Activated T-cell treated with anti-CD3 and anti-CD28 coated beads, Interleukin-2, amount 50 U/mL, for 4 hours (primary cell): ENCODE results near the gene AFG1L. TPM values are rescaled to one million over a fixed set of nuclear protein-coding genes. Genes with fewer than 3 reads are reported as not detected.
"Not testable (repeated sequence)": the region's sequence is repeated elsewhere in the genome, so short reads cannot be mapped to it uniquely, and the experiment has no call there.

Experiments
- ATAC-seq, 2 donors: fragments of 200-7000 bp; cut with Tn5 transposase; one replicate each; pipeline ENCODE4 v1.10.0; 2021
- DNase-seq: peaks from one replicate; pipeline ENCODE4 v3.0.0-alpha.2; 2020
- H3K27me3 Mint-ChIP-seq: one replicate; pipeline ENCODE4 v1.8.0; 2021; ENCODE audit warnings: low read depth, mixed read lengths
- H3K36me3 Mint-ChIP-seq: one replicate; pipeline ENCODE4 v1.8.0; 2022; ENCODE audit warnings: mixed read lengths; ENCODE audit not compliant: insufficient read depth
- H3K4me1 Mint-ChIP-seq: one replicate; pipeline ENCODE4 v1.8.0; 2021; ENCODE audit warnings: low read depth, mixed read lengths
- H3K4me3 Mint-ChIP-seq: one replicate; pipeline ENCODE4 v1.8.0; 2021; ENCODE audit warnings: mild to moderate bottlenecking, moderate library complexity, mixed read lengths
- H3K9me3 Mint-ChIP-seq: one replicate; pipeline ENCODE4 v1.8.0; 2021; ENCODE audit warnings: mixed read lengths
- total RNA-seq, 3 donors: library from RNA; stranded (reverse); gene quantifications; one replicate each; pipeline ENCODE4 v1.2.1, GENCODE V29; 2021

Gene AFG1L
- total RNA-seq, 3 donors from 2014 or later: 2.0 to 4.8 (median 4.0) TPM

DNA sequence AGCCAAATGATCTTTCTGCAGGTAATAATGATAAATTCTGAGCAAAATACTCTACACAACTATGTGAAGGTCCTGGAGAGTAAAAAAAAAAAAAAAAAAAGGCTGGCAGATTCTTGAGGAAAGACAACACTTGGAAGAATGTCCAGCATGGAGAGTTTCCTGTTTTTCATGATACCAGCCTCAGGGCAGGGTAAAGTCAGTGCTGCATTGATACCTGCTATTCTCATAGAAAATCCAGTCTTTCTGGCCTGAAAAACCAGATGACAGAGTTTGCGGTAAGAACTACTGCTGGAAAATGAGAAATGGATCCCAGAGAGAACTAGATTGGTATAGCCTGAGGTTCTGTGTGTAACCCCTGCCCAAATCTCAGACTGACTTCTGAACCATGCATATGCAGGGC, 89.1 kb downstream of the AFG1L start:
- Mint-ChIP-seq H3K4me1 (no peaks in the 10 kb centered on the region), H3K9me3 (no peaks in the 10 kb centered on the region), H3K4me3 (no peak overlapping the region), H3K36me3 (peaks cover 7% of the 10 kb centered on the region), H3K27me3 (no peaks in the 10 kb centered on the region)
- no peak for DNase-seq
- ATAC-seq: no peak

DNA sequence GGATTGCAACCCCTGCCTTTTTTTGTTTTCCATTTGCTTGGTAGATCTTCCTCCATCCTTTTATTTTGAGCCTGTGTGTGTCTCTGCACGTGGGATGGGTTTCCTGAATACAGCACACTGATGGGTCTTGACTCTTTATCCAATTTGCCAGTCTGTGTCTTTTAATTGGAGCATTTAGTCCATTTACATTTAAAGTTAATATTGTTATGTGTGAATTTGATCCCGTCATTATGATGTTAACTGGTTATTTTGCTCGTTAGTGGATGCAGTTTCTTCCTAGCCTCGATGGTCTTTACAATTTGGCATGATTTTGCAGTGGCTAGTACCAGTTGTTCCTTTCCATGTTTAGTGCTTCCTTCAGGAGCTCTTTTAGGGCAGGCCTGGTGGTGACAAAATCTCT, 94.3 kb downstream of the AFG1L start:
- not testable (repeated sequence) for H3K27me3 Mint-ChIP-seq, H3K9me3 Mint-ChIP-seq, H3K4me3 Mint-ChIP-seq, DNase-seq, H3K4me1 Mint-ChIP-seq, ATAC-seq
- peaks cover 11% of the 10 kb centered on the region for H3K36me3 Mint-ChIP-seq

DNA sequence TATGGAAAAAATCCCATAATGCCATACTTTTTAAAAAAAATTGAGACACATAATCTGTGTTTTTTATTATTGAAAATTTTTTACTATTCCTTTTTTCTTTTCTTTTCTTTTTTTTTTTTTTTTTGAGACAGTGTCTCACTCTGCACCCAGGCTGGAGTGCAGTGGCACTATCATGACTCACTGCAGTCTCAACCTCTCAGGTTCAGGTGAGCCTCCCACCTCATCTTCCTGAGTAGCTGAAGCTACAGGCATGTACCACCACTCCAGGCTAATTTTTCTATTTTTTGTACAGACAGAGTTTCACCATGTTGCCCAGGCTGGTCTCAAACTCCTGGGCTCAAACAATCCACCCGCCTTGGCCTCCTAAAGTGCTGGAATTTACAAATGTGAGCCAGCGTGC, 100.4 kb downstream of the AFG1L start:
- Mint-ChIP-seq H3K9me3 (no peaks in the 10 kb centered on the region), H3K4me1 (no peaks in the 10 kb centered on the region)

DNA sequence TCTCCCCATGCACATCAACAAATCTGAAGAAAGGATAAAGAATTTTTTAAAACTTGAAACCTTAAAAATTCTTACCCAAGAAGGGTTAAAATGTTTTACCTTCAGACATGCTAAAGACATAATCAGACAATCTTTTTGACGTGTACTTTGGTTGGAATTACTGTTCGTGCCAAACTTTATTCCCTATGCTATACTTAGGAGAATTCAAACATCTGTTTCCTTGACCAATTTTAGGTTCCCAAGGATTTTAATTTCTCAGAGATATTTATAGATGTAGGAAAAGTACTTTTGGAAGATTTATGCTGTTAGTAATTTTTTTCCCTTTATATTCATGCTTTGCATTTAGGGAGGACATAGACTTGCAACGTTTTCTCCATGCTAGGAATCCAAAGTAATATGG, 108.4 kb downstream of the AFG1L start:
- H3K27me3 Mint-ChIP-seq: no peaks in the 10 kb centered on the region
- DNase-seq (no peak), ATAC-seq (no peak)
- no peak overlapping the region for H3K4me3 Mint-ChIP-seq
- no peaks in the 10 kb centered on the region for H3K4me1 Mint-ChIP-seq
- H3K36me3 Mint-ChIP-seq: peaks cover 16% of the 10 kb centered on the region
- H3K9me3 Mint-ChIP-seq: peaks cover 3% of the 10 kb centered on the region

More for the DNA sequence above, 100.4 kb downstream of the AFG1L start:
- no peak for ATAC-seq
- no peaks in the 10 kb centered on the region for H3K27me3 Mint-ChIP-seq
- no peak for DNase-seq
- H3K36me3 Mint-ChIP-seq: peaks cover 5% of the 10 kb centered on the region
- H3K4me3 Mint-ChIP-seq: no peak overlapping the region

DNA sequence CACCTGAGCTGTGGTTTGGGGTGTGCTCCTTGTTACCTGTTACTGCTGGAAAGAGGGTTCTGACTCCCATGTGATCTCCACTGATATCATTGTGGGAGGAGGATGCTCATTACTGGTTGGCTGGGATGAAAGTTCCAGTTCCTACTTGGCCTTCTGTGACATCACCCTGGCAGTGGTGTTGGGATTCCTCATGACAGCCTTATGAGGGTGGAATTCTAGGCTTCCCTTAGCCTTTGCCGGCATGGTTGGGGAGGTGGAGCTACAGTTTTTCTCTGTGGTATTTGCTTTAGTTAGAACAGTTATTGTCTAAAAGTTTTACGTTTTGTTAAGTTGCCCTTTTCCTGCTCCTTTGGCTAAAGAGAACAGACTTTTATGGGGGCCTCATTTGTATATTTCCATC, 112.1 kb downstream of the AFG1L start:
- no peak for ATAC-seq

DNA sequence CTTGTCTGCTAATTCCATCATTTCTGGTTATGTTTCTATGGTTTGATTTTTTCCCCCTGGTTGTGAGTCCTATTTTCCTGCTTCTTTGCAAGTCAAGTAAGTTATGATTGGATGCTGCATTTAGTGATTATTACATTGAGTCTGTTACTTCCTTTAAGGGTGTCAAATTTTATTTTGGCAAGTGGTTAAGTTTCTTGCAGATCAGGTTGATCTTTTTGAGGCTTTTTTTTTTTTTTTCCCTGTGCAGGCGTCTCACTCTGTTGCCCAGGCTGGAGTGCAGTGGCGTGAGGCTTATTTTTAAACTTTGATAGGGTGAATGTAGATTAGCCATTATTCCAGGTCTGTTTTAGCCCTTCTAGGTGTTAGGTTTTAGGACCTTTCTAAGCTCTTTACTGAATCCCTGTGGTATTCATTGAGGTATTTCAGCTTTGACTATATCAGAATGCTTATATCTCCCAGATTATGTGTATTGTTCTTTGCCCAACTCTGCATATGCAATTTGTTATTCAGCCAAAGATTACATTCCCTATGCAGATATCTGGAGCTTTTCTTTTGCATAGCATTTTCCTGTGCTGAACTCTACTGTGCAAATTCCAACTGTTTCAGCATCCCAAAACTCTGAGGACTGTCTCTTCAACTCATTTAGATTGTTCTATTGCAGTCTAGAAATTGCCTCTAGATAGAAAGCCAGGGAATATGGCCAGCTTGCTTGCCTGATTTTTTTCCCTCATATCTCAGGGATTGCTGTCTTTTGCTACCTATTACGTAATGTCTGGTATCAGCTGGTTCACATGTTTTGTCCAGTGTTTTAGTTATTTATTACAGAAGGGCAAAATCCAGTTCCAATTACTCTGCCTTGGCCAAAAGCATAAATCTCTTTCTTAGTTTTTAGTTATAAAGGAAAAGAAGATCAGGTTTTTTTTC, 113.3 kb downstream of the AFG1L start:
- DNase-seq: no peak
- H3K27me3 Mint-ChIP-seq: no peaks in the 10 kb centered on the region
- no peaks in the 10 kb centered on the region for H3K4me1 Mint-ChIP-seq
- no peak overlapping the region for H3K4me3 Mint-ChIP-seq
- no peak for ATAC-seq
- H3K9me3 Mint-ChIP-seq: peaks cover 10% of the 10 kb centered on the region
- peaks cover 29% of the 10 kb centered on the region for H3K36me3 Mint-ChIP-seq

More for the DNA sequence above, 112.1 kb downstream of the AFG1L start:
- H3K27me3 Mint-ChIP-seq: no peaks in the 10 kb centered on the region
- no peak overlapping the region for H3K4me3 Mint-ChIP-seq
- H3K9me3 Mint-ChIP-seq: peaks cover 5% of the 10 kb centered on the region
- H3K36me3 Mint-ChIP-seq: peaks cover 26% of the 10 kb centered on the region
- H3K4me1 Mint-ChIP-seq: no peaks in the 10 kb centered on the region
- DNase-seq: no peak

DNA sequence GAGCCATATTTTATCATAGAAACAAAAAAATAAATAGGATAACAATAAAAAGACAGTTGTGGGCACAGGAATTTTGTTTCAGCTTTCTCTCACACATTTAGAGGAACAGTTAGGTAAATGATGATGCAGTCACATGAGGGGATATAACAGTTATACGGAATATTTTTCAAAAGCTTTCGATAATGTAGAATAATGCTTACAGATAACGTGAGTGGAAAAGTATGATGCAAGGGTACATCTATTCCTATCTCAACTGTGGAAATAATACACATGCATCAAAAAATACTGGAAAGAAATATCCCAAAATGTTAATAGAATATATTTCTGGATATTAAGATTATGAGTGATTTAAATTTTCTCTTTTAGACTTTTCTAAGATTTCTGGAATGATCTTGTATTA, 114.0 kb downstream of the AFG1L start:
- Mint-ChIP-seq H3K27me3 (no peaks in the 10 kb centered on the region), H3K9me3 (peaks cover 10% of the 10 kb centered on the region), H3K4me1 (no peaks in the 10 kb centered on the region), H3K4me3 (no peak overlapping the region), H3K36me3 (peaks cover 24% of the 10 kb centered on the region)
- DNase-seq (no peak), ATAC-seq (no peak)

DNA sequence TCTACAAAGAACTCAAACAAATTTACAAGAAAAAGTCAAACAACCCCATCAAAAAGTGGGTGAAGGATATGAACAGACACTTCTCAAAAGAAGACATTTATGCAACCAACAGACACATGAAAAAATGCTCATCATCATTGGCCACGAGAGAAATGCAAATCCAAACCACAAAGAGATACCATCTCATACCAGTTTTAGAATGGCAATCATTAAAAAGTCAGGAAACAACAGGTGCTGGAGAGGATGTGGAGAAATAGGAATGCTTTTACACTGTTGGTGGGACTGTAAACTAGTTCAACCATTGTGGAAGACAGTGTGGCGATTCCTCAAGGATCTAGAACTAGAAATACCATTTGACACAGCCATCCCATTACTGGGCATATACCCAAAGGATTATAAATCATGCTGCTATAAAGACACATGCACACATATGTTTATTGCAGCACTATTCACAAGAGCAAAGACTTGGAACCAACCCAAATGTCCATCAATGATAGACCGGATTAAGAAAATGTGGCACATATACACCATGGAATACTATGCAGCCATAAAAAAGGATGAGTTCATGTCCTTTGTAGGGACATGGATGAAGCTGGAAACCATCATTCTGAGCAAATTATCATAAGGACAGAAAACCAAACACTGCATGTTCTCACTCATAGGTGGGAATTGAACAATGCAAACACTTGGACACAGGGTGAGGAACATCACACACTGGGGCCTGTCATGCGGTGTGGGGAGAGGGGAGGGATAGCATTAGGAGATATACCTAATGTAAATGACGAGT, 121.4 kb downstream of the AFG1L start:
- not testable (repeated sequence) for DNase-seq

DNA sequence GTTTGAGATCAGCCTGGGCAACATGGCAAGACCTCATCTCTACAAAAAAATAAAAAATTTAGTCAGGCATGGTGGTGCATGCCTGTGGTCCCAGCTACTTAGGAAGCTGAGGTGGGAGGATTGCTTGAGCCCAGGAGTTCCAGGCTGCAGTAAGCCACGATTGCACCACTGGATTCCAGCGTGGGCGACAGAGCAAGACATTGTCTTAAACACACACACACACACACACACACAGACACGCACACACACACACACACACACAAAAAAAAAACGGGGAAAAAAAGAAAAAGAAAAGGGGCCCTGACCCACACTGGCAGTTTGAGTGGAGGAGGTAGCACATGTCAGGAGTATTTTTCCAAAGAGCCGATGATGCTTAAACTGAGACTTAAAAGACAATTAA, 122.2 kb downstream of the AFG1L start:
- peaks cover 3% of the 10 kb centered on the region for H3K9me3 Mint-ChIP-seq
- H3K4me1 Mint-ChIP-seq: no peaks in the 10 kb centered on the region
- no peak overlapping the region for H3K4me3 Mint-ChIP-seq

More for the DNA sequence above, 121.4 kb downstream of the AFG1L start:
- not testable (repeated sequence) for H3K4me1 Mint-ChIP-seq, H3K9me3 Mint-ChIP-seq, ATAC-seq, H3K4me3 Mint-ChIP-seq, H3K27me3 Mint-ChIP-seq, H3K36me3 Mint-ChIP-seq

DNA sequence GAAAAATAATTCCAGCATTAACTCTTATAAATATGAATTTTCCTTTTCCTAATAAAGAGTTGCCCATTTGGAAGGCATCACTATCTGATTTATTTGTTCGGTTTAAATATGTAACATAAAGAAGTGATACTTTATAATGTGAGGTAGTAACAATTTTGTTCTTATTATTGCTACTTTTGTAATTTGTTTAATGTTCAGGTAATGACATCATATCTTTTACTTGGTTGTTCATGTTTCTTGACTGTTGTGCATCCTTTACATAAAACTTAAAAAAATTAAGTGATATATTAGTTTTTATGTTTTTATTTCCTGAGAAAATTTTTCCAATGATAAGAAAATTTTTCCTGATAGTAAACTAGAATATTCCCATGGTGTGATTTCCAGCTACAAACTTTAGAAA, 124.6 kb downstream of the AFG1L start:
- H3K4me1 Mint-ChIP-seq: no peaks in the 10 kb centered on the region
- H3K4me3 Mint-ChIP-seq: no peak overlapping the region
- ATAC-seq (no peak), DNase-seq (no peak)
- H3K27me3 Mint-ChIP-seq: no peaks in the 10 kb centered on the region
- H3K9me3 Mint-ChIP-seq: no peaks in the 10 kb centered on the region
- no peaks in the 10 kb centered on the region for H3K36me3 Mint-ChIP-seq

More for the DNA sequence above, 122.2 kb downstream of the AFG1L start:
- Mint-ChIP-seq H3K27me3 (no peaks in the 10 kb centered on the region), H3K36me3 (peaks cover 4% of the 10 kb centered on the region)
- no peak for ATAC-seq
- DNase-seq: no peak

DNA sequence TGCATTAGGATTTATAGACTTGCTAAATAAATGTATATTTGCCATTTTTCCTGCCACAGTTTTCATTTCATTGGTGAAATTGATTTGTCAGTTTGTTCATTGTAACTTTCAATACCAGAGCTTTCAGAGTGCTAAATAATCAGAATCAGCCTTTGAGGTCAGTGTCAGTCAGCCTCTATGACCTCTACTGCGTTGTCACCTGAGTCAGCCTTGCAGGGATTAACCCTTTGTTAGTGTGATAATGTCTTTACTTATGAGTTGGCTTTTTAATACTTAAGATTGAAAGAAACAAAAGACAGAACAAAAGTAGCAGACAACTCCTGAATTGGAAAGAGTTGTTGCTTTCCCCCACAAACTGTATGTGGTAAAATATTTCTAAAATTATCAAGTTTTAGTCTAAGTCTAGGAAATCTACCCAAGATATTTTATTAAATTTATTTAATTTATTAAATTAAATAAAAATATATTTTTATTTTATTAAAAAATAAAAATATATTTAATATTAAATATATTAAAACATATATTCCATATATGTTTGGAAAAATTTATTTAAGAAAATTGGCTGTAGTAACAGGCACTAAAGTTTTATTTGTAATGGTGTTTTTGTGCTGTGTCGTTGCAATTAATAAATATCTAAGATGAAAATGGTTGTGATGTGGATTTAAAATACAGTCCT, 125.2 kb downstream of the AFG1L start:
- no peak overlapping the region for H3K4me3 Mint-ChIP-seq
- ATAC-seq (no peak), DNase-seq (no peak)
- H3K36me3 Mint-ChIP-seq: no peaks in the 10 kb centered on the region
- H3K4me1 Mint-ChIP-seq: no peaks in the 10 kb centered on the region
- H3K27me3 Mint-ChIP-seq: no peaks in the 10 kb centered on the region
- no peaks in the 10 kb centered on the region for H3K9me3 Mint-ChIP-seq

DNA sequence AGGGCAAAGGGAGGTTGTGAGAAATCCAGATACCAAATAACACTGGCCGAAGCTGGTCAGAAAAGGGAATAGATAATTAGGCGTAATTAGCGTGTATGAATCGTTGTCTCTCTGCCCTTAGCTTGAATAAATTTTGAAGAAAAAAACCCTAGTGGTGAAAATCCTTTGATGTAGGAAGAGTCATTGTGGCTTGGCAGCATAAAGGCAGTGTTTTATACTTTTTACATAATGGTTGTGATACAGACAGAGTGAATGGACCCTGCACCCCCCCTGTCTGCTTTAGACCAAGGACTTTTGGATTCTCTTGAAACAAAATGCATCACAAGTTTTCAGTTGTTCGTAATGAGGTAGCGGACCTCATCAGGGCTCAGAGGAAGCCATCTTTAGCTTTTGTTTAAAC, 126.5 kb downstream of the AFG1L start:
- no peak overlapping the region for H3K4me3 Mint-ChIP-seq
- ATAC-seq: no peak
- H3K4me1 Mint-ChIP-seq: no peaks in the 10 kb centered on the region
- H3K36me3 Mint-ChIP-seq: no peaks in the 10 kb centered on the region
- DNase-seq: no peak
- no peaks in the 10 kb centered on the region for H3K27me3 Mint-ChIP-seq
- no peaks in the 10 kb centered on the region for H3K9me3 Mint-ChIP-seq

DNA sequence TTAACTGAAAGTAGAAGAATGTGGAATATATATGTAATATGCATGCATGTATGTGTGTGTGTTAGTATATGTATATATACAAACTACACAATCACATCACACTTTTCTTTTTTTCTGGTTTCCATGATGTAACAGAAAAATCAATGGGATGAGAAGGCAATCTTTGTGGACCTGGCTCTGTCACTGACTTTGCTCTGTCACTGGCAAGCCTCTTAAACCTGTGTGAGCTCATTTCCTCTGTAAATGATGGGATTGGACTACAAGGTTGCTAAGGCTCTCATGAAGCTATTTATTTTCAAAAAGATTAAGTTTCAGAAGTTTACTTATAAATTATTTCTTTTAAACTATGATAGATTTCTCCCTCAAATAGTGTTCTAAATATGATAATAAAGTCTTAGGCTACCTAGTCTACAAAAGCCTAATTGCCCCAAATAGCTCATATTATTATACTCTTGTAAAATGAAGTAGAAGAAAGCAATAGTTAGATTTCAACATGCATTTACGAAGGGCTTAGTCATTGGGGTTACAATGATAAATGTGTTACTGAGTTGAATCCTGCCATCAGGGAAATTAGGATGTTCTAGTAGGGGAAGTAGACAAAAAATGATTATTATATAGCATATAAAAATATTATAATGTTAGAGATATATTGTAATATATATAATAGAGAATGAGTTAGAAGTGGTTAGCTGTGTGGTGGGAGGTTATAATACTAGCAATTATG, 129.3 kb downstream of the AFG1L start:
- Mint-ChIP-seq H3K9me3 (no peaks in the 10 kb centered on the region), H3K4me1 (no peaks in the 10 kb centered on the region), H3K27me3 (no peaks in the 10 kb centered on the region), H3K36me3 (peaks cover 2% of the 10 kb centered on the region), H3K4me3 (no peak overlapping the region)
- ATAC-seq (no peak), DNase-seq (no peak)

DNA sequence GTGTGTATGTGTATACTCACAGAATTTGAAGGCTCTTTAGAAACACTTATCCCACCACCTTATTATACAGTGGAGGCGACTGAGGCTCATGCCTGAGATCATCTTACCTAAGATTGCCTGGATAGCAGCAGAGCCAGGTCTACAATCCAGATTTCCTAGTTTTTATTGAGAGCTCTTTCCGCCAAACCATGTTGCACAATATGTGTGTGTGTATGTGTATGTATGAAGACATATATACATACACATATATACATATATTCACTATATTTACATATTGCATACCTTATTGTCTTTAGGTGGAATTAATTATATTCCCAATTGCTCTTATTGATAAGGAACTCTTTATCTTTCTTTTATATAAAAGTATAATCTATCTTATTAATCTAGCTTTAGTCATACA, 130.6 kb downstream of the AFG1L start:
- Mint-ChIP-seq H3K9me3 (no peaks in the 10 kb centered on the region), H3K4me3 (no peak overlapping the region)
- no peak for ATAC-seq

More for the DNA sequence above, 130.6 kb downstream of the AFG1L start:
- DNase-seq: no peak
- no peaks in the 10 kb centered on the region for H3K4me1 Mint-ChIP-seq
- no peaks in the 10 kb centered on the region for H3K27me3 Mint-ChIP-seq
- peaks cover 3% of the 10 kb centered on the region for H3K36me3 Mint-ChIP-seq
